ENCODE data around the gene ZNF341. TPM values are rescaled to one million over a fixed set of nuclear protein-coding genes. Genes with fewer than 3 reads are reported as not detected.
A peak's percentile ranks its signal among the peaks of the same experiment; 100 is the strongest.
"Not testable (repeated sequence)": the region's sequence is repeated elsewhere in the genome, so short reads cannot be mapped to it uniquely, and the experiment has no call there.

ZNF341 gene
- 1 to 10 TPM; 2.4 to 5.0 (median 3.6) TPM for polyA plus RNA-seq (ENCODE audit: insufficient read length in 4 of 4)

DNA sequence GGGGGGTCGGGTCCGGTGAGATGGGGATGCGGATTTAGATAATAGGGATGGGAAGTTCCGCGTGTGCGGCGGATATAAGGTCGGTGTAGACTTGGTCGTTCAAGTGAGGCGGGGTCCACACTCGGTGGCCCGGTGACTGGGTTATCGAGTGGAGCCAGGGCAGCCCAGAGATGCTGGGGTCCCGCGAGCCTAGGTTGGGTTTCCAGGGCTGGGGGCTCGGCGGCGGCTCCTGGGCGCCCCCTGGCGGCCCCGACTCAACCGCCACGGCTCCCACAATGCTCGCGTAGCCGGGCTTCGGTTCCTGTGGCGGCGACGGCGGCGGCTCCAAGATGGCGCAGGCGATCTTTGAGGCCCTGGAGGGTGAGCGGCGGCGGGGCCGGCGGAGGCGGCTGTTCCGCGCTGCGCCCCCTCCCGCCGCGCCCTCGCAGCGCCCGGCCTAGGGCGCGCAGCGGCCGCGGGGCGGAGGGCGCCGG lies at the start of gene ZNF341:
Gene ZNF341 (plus strand): TSS at position 304 of the 473 bp plus-strand sequence. CDS start 26 bp downstream, at position 330.
- no peak for DNase-seq (ENCODE audit: low read depth in 4 of 4, low spot score in 2 of 4)

DNA sequence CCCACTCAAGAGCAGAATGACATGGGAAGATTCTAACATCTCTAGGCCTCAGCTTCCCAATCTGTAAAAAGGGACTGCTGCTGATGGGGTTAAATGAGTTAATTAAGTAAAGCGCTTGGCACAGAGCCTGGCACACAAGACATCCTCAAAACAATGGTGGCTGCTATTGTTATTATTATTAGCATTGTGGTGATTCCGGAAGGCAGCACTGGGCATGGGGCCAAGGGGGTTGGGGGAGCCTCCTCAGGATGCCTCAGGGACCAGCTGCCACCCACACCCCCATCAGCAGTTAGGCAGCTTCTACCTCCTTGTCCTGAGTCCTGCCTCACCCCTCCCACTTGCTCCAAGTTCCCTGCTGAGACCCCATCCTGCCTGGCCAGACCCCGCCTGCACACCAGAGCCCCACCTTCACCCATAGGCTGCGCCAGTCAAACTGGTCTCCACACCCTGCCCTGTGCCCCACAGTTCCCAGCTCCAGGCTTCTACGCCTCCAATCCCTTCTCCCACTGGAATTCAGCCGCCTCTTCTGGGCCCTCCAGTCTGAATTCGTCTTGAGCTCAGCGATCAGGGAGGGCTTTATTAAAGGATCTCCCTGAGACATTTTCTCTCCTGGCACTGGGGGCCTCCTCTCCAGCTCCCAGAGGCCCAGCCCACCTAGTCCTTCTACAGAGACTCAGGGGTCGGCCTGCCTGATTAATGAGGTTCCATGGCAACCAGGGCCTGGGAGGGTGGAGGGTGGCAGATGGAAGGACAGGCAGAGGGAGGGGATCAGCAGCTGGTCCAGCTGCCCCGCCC lies 47.1 kb upstream of the ZNF341 start:
- DNase-seq (ENCODE audit: low read depth in 4 of 4, low spot score in 2 of 4): no peak

DNA sequence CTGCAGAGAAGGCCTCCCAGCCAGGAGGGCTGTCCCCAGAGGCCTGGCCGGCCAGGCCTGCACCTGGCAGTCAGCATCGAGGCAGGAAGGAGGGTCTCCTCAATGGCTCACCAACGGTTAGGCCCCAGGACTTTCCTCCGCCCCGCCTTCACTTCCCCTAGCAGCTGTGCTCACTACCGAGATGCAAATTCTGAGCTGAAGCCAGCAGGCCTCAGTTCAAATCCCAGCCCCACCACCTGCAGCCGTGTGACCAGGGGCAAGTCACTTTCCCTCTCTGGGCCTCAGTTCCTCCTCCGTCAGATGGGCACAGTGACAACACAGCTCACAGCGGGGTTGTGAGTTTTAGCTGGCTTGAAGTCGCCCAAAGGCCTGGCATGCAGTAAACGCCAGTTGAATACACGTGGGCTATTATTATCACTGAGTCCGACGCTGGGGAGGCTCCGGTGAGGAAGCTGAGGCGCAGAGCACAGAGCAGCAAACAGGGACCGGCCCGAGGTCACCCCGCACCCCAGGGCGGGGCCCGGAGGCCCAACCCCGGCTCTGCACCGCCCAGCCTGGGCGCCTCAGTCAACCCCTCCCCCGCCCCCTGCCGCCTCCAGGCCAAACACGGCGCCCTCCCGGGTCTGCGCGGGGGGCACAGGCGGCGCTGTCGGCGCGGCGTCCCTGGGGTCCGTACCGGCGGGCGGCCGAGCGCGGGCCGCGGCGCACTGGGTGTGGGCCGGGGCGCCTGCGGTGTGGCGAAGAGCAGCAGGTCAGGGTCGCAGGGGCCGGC lies 46.3 kb upstream of the ZNF341 start:
- DNase-seq (ENCODE audit: low read depth in 4 of 4, low spot score in 2 of 4): no peak

GRCh38 chr20:33686100-33686983 lies 45.5 kb upstream of the ZNF341 start, which contains the start of gene E2F1:
E2F1 (minus strand) TSS chr20:33686385; CDS start chr20:33686264, 121 bp downstream.
- peak in 2 of 4 donors; percentile 82 to 87 for DNase-seq (ENCODE audit: low read depth in 4 of 4, low spot score in 2 of 4)

GRCh38 chr20:33686984-33687366 lies 44.8 kb upstream of the ZNF341 start:
- DNase-seq (ENCODE audit: low read depth in 4 of 4, low spot score in 2 of 4): no peak

DNA sequence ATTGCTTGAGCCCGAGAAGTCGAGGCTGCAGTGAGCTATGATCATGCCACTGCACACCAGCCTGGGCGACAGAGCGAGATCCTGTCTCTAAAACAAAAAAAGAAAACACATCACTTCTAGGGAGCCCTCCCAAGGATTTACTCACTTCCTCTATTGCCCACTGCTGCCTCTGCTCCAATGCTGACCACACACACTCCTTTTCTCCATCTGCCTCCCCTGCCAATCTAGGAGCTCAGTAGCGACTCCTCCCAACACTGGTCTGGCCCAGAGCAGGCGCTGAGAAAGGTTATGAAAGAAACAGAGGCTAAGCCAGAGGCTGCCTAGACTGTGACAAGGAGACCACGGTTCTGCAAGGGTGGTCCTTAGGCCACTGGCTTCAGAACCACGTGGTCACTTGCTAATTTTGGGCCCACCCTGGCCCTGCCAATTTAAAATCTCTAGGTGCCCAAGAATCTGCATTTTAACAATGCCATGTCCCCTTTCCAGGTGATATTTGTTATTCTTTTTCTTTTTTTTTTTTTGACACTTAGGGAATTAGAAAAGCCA lies 44.4 kb upstream of the ZNF341 start:
- no peak for DNase-seq (ENCODE audit: low read depth in 4 of 4, low spot score in 2 of 4)

GRCh38 chr20:33687993-33688937 lies 43.5 kb upstream of the ZNF341 start:
- DNase-seq (ENCODE audit: low read depth in 4 of 4, low spot score in 2 of 4): no peak

- no peak for DNase-seq (ENCODE audit: low read depth in 4 of 4, low spot score in 2 of 4)
Measured at GRCh38 chr20:33688938-33689424, 42.8 kb upstream of the ZNF341 start.

DNA sequence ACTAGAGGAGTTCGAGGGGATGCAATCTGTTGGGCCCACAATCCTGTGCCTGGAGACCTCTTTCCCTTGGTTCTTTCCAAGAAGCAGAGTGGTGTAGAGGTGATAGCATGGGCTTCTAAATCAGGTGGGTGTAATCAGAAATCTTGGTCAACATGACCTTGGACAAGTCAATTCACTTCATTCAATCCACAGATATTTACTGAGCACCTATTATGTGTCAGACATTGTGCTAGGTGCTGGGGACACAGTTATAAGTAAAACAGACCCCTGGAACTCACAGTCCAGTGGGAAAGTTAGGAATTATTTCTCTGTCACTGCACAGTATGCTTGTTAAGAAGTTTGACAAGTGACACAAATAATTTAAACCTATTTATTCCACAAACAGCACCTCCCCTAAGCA lies 42.3 kb upstream of the ZNF341 start:
- no peak for DNase-seq (ENCODE audit: low read depth in 4 of 4, low spot score in 2 of 4)

DNA sequence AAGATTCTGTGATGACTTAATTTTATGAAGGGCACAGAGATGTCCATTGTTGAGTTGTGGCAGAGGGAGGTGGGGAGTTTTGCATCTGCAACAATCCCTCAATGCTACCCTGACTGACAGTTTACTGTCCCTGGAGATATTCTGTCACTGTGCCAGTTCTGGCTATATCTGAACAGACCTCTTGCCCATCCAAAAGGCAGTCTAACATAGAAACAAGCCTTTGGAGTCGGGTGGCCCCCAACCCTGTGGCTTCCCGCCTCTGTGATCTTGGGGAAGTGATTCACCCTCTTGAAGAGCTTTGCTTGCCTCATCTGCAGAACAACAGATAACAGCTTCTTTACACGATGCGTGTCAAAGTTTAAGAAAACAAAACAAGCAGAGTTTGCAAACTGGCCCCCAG lies 41.8 kb upstream of the ZNF341 start:
- no peak for DNase-seq (ENCODE audit: low read depth in 4 of 4, low spot score in 2 of 4)

DNA sequence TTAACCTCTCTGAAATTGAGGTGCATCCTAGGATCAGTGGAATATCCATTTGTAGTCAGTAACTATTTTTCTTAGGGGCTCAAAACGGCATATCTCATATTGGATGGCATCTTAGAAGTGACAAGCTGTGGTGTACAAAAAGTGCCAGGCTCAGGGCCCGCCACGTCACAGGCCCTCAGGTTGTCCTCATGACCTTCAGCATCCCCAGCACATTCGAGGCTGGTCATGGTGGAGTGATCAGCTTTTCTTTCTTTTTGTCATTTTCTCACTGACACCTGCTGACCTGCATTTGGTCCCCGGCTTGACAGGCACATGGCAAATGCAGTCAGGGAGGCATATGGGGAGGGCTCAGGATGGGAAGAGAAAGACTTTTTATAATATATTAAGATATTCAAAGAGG lies 38.5 kb upstream of the ZNF341 start:
- DNase-seq (ENCODE audit: low read depth in 4 of 4, low spot score in 2 of 4): no peak

GRCh38 chr20:33693741-33694638 lies 37.8 kb upstream of the ZNF341 start:
- DNase-seq (ENCODE audit: low read depth in 4 of 4, low spot score in 2 of 4): no peak

DNA sequence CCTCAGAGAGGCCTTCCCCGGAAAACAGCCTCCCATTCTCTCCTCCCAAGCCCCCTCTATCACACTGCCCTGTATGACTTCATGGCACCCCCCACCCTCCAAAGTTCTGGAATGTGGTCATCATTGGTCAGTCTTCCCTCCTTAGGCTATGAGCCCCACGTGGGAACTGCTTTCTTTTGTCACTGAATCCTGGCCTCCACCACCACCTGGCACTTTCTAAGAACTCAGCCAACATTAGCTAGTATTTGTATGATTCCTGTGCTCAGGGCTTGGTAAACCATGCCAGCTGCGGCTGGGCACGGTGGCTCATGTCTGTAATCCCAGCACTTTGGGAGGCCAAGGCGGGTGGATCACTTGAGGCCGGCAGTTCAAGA lies 37.2 kb upstream of the ZNF341 start:
- DNase-seq (ENCODE audit: low read depth in 4 of 4, low spot score in 2 of 4): no peak

DNA sequence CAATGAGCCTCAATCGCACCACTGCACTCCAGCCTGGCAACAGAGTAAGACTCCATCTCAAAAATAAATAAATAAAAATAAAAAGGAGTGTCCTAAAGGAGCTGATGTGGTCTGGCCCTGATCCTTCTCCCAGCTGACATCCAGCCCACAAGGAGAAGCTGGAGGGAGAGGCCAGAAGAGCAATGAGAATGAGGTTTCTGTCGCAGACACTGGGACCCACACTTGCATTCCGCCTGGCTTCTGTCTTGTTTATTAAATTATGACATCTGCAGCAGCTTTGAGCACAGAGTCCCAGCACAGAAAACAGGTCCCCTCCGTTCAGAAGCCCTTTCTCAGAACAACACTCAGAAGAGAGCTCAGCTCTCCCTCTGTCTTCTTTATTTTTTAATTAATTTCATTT lies 35.3 kb upstream of the ZNF341 start:
- DNase-seq (ENCODE audit: low read depth in 4 of 4, low spot score in 2 of 4): no peak

- no peak for DNase-seq (ENCODE audit: low read depth in 4 of 4, low spot score in 2 of 4)
Measured at GRCh38 chr20:33697129-33697528, 34.7 kb upstream of the ZNF341 start.

GRCh38 chr20:33698966-33699365 lies 32.8 kb upstream of the ZNF341 start:
- DNase-seq (ENCODE audit: low read depth in 4 of 4, low spot score in 2 of 4): not testable (repeated sequence)

- DNase-seq (ENCODE audit: low read depth in 4 of 4, low spot score in 2 of 4): not testable (repeated sequence)
Measured at GRCh38 chr20:33700696-33701441, 30.9 kb upstream of the ZNF341 start.
